Stimulated activated effector memory CD8-positive, alpha-beta T cell treated with anti-CD3 and anti-CD28 coated beads, Interleukin-12 subunit alpha, Interleukin-12 subunit beta, amount 100 ng/mL, for 72 hours (primary cell): ENCODE measurements around the gene RASAL1.
A peak's percentile ranks its signal among the peaks of the same experiment; 100 is the strongest.

Experiments used
- ATAC-seq: fragments of 150-1000 bp; cut with Tn5 transposase; 2 replicates; pipeline ENCODE4 v1.10.0; 2021
- DNase-seq, 2 donors: peaks; one replicate each; pipeline ENCODE4 v3.0.0; 2021 to 2022; ENCODE audit warnings: low spot score in 2 of 2
- H3K27ac Mint-ChIP-seq: one replicate; pipeline ENCODE4 v1.8.0; 2022; ENCODE audit warnings: mild to moderate bottlenecking, mixed read lengths
- H3K36me3 Mint-ChIP-seq: one replicate; pipeline ENCODE4 v1.8.0; 2022; ENCODE audit warnings: mild to moderate bottlenecking, mixed read lengths
- H3K4me1 Mint-ChIP-seq: one replicate; pipeline ENCODE4 v1.8.0; 2022; ENCODE audit warnings: mixed read lengths
- H3K4me3 Mint-ChIP-seq: one replicate; pipeline ENCODE4 v1.8.0; 2022; ENCODE audit warnings: mild to moderate bottlenecking, mixed read lengths
- H3K9me3 Mint-ChIP-seq: one replicate; pipeline ENCODE4 v1.8.0; 2022; ENCODE audit warnings: mixed read lengths

RASAL1 gene

GRCh38 chr12:113116875-113117274 is 18.7 kb downstream of the RASAL1 start:
- Mint-ChIP-seq H3K9me3 (no peaks in the 10 kb centered on the region), H3K4me1 (no peaks in the 10 kb centered on the region), H3K4me3 (no peak overlapping the region), H3K27ac (no peak overlapping the region), H3K36me3 (no peaks in the 10 kb centered on the region)
- ATAC-seq = no peak
- DNase-seq = no peak

GRCh38 chr12:113115455-113116126 is 20.0 kb downstream of the RASAL1 start:
- Mint-ChIP-seq H3K4me1 (peaks cover 6% of the 10 kb centered on the region), H3K9me3 (no peaks in the 10 kb centered on the region), H3K36me3 (peaks cover 5% of the 10 kb centered on the region), H3K27ac (no peak overlapping the region), H3K4me3 (no peak overlapping the region)
- DNase-seq = no peak
- ATAC-seq = no peak

GRCh38 chr12:113114447-113115178 is 20.9 kb downstream of the RASAL1 start:
- H3K36me3 Mint-ChIP-seq = peaks cover 5% of the 10 kb centered on the region
- no peak for ATAC-seq
- no peak overlapping the region for H3K27ac Mint-ChIP-seq
- no peak for DNase-seq
- no peaks in the 10 kb centered on the region for H3K9me3 Mint-ChIP-seq
- peaks cover 16% of the 10 kb centered on the region for H3K4me1 Mint-ChIP-seq
- H3K4me3 Mint-ChIP-seq = no peak overlapping the region

GRCh38 chr12:113113397-113113796 is 22.2 kb downstream of the RASAL1 start:
- ATAC-seq (no peak), DNase-seq (no peak)
- no peak overlapping the region for H3K4me3 Mint-ChIP-seq
- no peak overlapping the region for H3K27ac Mint-ChIP-seq
- H3K9me3 Mint-ChIP-seq = no peaks in the 10 kb centered on the region
- H3K36me3 Mint-ChIP-seq = peaks cover 10% of the 10 kb centered on the region
- H3K4me1 Mint-ChIP-seq = peaks cover 23% of the 10 kb centered on the region

- Mint-ChIP-seq H3K4me3 (no peak overlapping the region), H3K4me1 (peaks cover 23% of the 10 kb centered on the region), H3K27ac (no peak overlapping the region), H3K9me3 (no peaks in the 10 kb centered on the region), H3K36me3 (peaks cover 10% of the 10 kb centered on the region)
- DNase-seq (no peak), ATAC-seq (no peak)
Measured at GRCh38 chr12:113112043-113112899, 23.3 kb downstream of the RASAL1 start.

- Mint-ChIP-seq H3K27ac (no peak overlapping the region), H3K4me3 (no peak overlapping the region), H3K36me3 (peaks cover 10% of the 10 kb centered on the region), H3K9me3 (no peaks in the 10 kb centered on the region), H3K4me1 (peaks cover 32% of the 10 kb centered on the region)
- no peak for DNase-seq
- ATAC-seq = no peak
Measured at GRCh38 chr12:113111247-113111646, 24.3 kb downstream of the RASAL1 start.

GRCh38 chr12:113109872-113110599 is 25.5 kb downstream of the RASAL1 start:
- peak; percentile 39 for ATAC-seq
- H3K9me3 Mint-ChIP-seq = no peaks in the 10 kb centered on the region
- H3K27ac Mint-ChIP-seq = peak overlapping the region; percentile 75
- H3K4me1 Mint-ChIP-seq = peaks cover 33% of the 10 kb centered on the region
- peaks cover 10% of the 10 kb centered on the region for H3K36me3 Mint-ChIP-seq
- H3K4me3 Mint-ChIP-seq = no peak overlapping the region
- DNase-seq = no peak

GRCh38 chr12:113109360-113109759 is 26.2 kb downstream of the RASAL1 start:
- no peak for ATAC-seq
- DNase-seq = no peak
- H3K36me3 Mint-ChIP-seq = peaks cover 10% of the 10 kb centered on the region
- H3K9me3 Mint-ChIP-seq = no peaks in the 10 kb centered on the region
- H3K4me1 Mint-ChIP-seq = peaks cover 33% of the 10 kb centered on the region
- H3K27ac Mint-ChIP-seq = peak overlapping the region; percentile 75
- no peak overlapping the region for H3K4me3 Mint-ChIP-seq

- H3K27ac Mint-ChIP-seq = no peak overlapping the region
- H3K9me3 Mint-ChIP-seq = no peaks in the 10 kb centered on the region
- ATAC-seq (no peak), DNase-seq (no peak)
- H3K4me1 Mint-ChIP-seq = peaks cover 39% of the 10 kb centered on the region
- H3K36me3 Mint-ChIP-seq = peaks cover 10% of the 10 kb centered on the region
- no peak overlapping the region for H3K4me3 Mint-ChIP-seq
Measured at GRCh38 chr12:113108308-113108707, 27.3 kb downstream of the RASAL1 start.

- Mint-ChIP-seq H3K27ac (peak overlapping the region; percentile 21), H3K4me1 (peaks cover 39% of the 10 kb centered on the region), H3K4me3 (no peak overlapping the region), H3K9me3 (no peaks in the 10 kb centered on the region), H3K36me3 (peaks cover 14% of the 10 kb centered on the region)
- DNase-seq (no peak), ATAC-seq (no peak)
Measured at GRCh38 chr12:113106361-113106760, 29.2 kb downstream of the RASAL1 start.

- Mint-ChIP-seq H3K36me3 (peaks cover 10% of the 10 kb centered on the region), H3K4me3 (no peak overlapping the region), H3K9me3 (no peaks in the 10 kb centered on the region), H3K27ac (peak overlapping the region; percentile 21), H3K4me1 (peaks cover 34% of the 10 kb centered on the region)
- DNase-seq = no peak
- ATAC-seq = no peak
Measured at GRCh38 chr12:113105606-113106271, 29.8 kb downstream of the RASAL1 start.

- no peak for DNase-seq
- Mint-ChIP-seq H3K4me3 (peak overlapping the region; percentile 68), H3K27ac (no peak overlapping the region), H3K9me3 (no peaks in the 10 kb centered on the region), H3K36me3 (peaks cover 10% of the 10 kb centered on the region), H3K4me1 (peaks cover 28% of the 10 kb centered on the region)
- ATAC-seq = no peak
Measured at GRCh38 chr12:113104953-113105510, 30.5 kb downstream of the RASAL1 start.

- peak; percentile 90 for ATAC-seq
- H3K9me3 Mint-ChIP-seq = no peaks in the 10 kb centered on the region
- H3K27ac Mint-ChIP-seq = no peak overlapping the region
- peaks cover 17% of the 10 kb centered on the region for H3K4me1 Mint-ChIP-seq
- peaks cover 11% of the 10 kb centered on the region for H3K36me3 Mint-ChIP-seq
- peak; percentile 20 to 60 for DNase-seq
- H3K4me3 Mint-ChIP-seq = peak overlapping the region; percentile 68
Measured at GRCh38 chr12:113103756-113104450, 31.7 kb downstream of the RASAL1 start.

GRCh38 chr12:113102811-113103210 is 32.8 kb downstream of the RASAL1 start:
- Mint-ChIP-seq H3K36me3 (peaks cover 16% of the 10 kb centered on the region), H3K4me1 (peaks cover 25% of the 10 kb centered on the region), H3K4me3 (no peak overlapping the region), H3K27ac (no peak overlapping the region), H3K9me3 (no peaks in the 10 kb centered on the region)
- DNase-seq (no peak), ATAC-seq (no peak)
